Skin of body (tissue), 2 donors: ENCODE results near the gene CTSS. TPM values are rescaled to one million over a fixed set of nuclear protein-coding genes. Genes with fewer than 3 reads are reported as not detected.
A peak's percentile ranks its signal among the peaks of the same experiment; 100 is the strongest.
"Not testable (repeated sequence)": the region's sequence is repeated elsewhere in the genome, so short reads cannot be mapped to it uniquely, and the experiment has no call there.

Experiments used
- DNase-seq: peaks from one replicate; lab custom pipeline; 2025; lab: John Stamatoyannopoulos, UW
- total RNA-seq: library from RNA; depleted of rRNA; stranded (reverse); fragments of >200 nt; gene quantifications from one replicate; pipeline ENCODE4 v1.2.3, GENCODE V29; 2014

CTSS gene
- total RNA-seq, 1 donor from 2014 or later, result 54.9 TPM

- DNase-seq, result not testable (repeated sequence)
These were observed 10.4 kb upstream of the CTSS start for GRCh38 chr1:150775931-150776505.

GRCh38 chr1:150775276-150775675, 9.7 kb upstream of the CTSS start:
- no peak for DNase-seq

GRCh38 chr1:150772326-150772725, 6.7 kb upstream of the CTSS start:
- DNase-seq, result no peak

GRCh38 chr1:150767704-150768103, 2.1 kb upstream of the CTSS start:
- DNase-seq, result not testable (repeated sequence)

- DNase-seq, result not testable (repeated sequence)
These were observed 361 bp upstream of the CTSS start for GRCh38 chr1:150765977-150766301.

GRCh38 chr1:150764617-150765101, 919 bp downstream of the CTSS start:
- peak; percentile 44 for DNase-seq

- no peak for DNase-seq
These were observed 2.6 kb downstream of the CTSS start for GRCh38 chr1:150763018-150763417.

- DNase-seq, result no peak
These were observed 3.0 kb downstream of the CTSS start for GRCh38 chr1:150762552-150762951.

GRCh38 chr1:150761801-150762200, 3.8 kb downstream of the CTSS start:
- DNase-seq, result no peak

- DNase-seq, result no peak
These were observed 5.6 kb downstream of the CTSS start for GRCh38 chr1:150760013-150760412.

- no peak for DNase-seq
These were observed 12.2 kb downstream of the CTSS start for GRCh38 chr1:150753416-150753815.

GRCh38 chr1:150751443-150751842, 14.1 kb downstream of the CTSS start:
- DNase-seq, result no peak

- no peak for DNase-seq
These were observed 15.8 kb downstream of the CTSS start for GRCh38 chr1:150749720-150750311.

- DNase-seq, result no peak
These were observed 16.5 kb downstream of the CTSS start for GRCh38 chr1:150748878-150749719.

GRCh38 chr1:150730130-150730721, 35.4 kb downstream of the CTSS start:
- no peak for DNase-seq

GRCh38 chr1:150724336-150724735, 41.2 kb downstream of the CTSS start:
- no peak for DNase-seq

- DNase-seq, result no peak
These were observed 44.9 kb downstream of the CTSS start, which contains the start of gene HORMAD1 for GRCh38 chr1:150720703-150721102. TSS of gene HORMAD1 (minus strand) at chr1:150720895. CDS start at chr1:150719505, 1,390 bp downstream.

- no peak for DNase-seq
These were observed 45.5 kb downstream of the CTSS start for GRCh38 chr1:150720098-150720497.

- DNase-seq, result no peak
These were observed 47.2 kb downstream of the CTSS start for GRCh38 chr1:150718225-150718891.

- DNase-seq, result not testable (repeated sequence)
These were observed 56.5 kb downstream of the CTSS start for GRCh38 chr1:150709031-150709430.

- DNase-seq, result no peak
These were observed 57.0 kb downstream of the CTSS start for GRCh38 chr1:150708595-150708994.
